Hepatocyte (in vitro differentiated cells): ENCODE data around the gene COPS6. TPM values are rescaled to one million over a fixed set of nuclear protein-coding genes. Genes with fewer than 3 reads are reported as not detected.

Experiments
- DNase-seq: peaks from one replicate; pipeline ENCODE4 v3.0.0-alpha.2; 2016; ENCODE audit warnings: low spot score
- H2AFZ ChIP-seq: fragments of 200-600 bp; sonication (generic); 2 replicates; pipeline ENCODE4 v1.6.0; 2016; ENCODE audit warnings: antibody characterized with exemption, mild to moderate bottlenecking
- H3K27ac ChIP-seq: fragments of 200-600 bp; sonication (generic); 2 replicates; pipeline ENCODE4 v1.5.1; 2016; ENCODE audit warnings: mild to moderate bottlenecking
- H3K27me3 ChIP-seq: fragments of 200-600 bp; sonication (generic); 2 replicates; pipeline ENCODE4 v1.6.1; 2016
- H3K36me3 ChIP-seq: fragments of 200-600 bp; sonication (generic); replicated peaks from 2 replicates; pipeline ENCODE4 v1.5.1; 2016; ENCODE audit warnings: low read depth; ENCODE audit not compliant: insufficient read depth
- H3K4me1 ChIP-seq: fragments of 200-600 bp; sonication (generic); 2 replicates; pipeline ENCODE4 v1.5.1; 2016; ENCODE audit warnings: mild to moderate bottlenecking, moderate library complexity; ENCODE audit not compliant: insufficient read depth
- H3K4me2 ChIP-seq: fragments of 200-600 bp; sonication (generic); 2 replicates; pipeline ENCODE4 v1.6.0; 2016
- H3K4me3 ChIP-seq: fragments of 200-600 bp; sonication (generic); 2 replicates; pipeline ENCODE4 v1.5.1; 2016; ENCODE audit warnings: mild to moderate bottlenecking
- H3K79me2 ChIP-seq: fragments of 200-600 bp; sonication (generic); 2 replicates; pipeline ENCODE4 v1.6.0; 2017; ENCODE audit warnings: mild to moderate bottlenecking
- H3K9me2 ChIP-seq: fragments of 200-600 bp; sonication (generic); replicated peaks from 2 replicates; pipeline ENCODE4 v1.6.0; 2017; ENCODE audit warnings: mild to moderate bottlenecking; ENCODE audit not compliant: insufficient read depth
- H3K9me3 ChIP-seq: fragments of 200-600 bp; sonication (generic); 2 replicates; pipeline ENCODE4 v1.5.1; 2016; ENCODE audit warnings: low read depth, mild to moderate bottlenecking
- H4K20me1 ChIP-seq: fragments of 200-600 bp; sonication (generic); 2 replicates; pipeline ENCODE4 v1.6.0; 2016; ENCODE audit warnings: mild to moderate bottlenecking; ENCODE audit not compliant: insufficient read depth, poor library complexity, severe bottlenecking
- EZH2 ChIP-seq: fragments of 200-600 bp; sonication (generic); IDR thresholded peaks from 2 replicates; pipeline ENCODE4 v1.6.1; 2016; ENCODE audit warnings: antibody characterized with exemption, mild to moderate bottlenecking, borderline replicate concordance
- EZH2phosphoT487 ChIP-seq: fragments of 200-600 bp; sonication (generic); IDR thresholded peaks from one replicate; pipeline ENCODE4 v1.6.1; 2018; ENCODE audit warnings: antibody characterized with exemption, mild to moderate bottlenecking, low read depth, moderate library complexity; ENCODE audit not compliant: unreplicated experiment, severe bottlenecking
- WGBS: methylation state at CpG from one replicate; pipeline ENCODE4 v1.1.6; 2016; ENCODE audit warnings: low lambda C conversion rate; ENCODE audit errors: missing lambda C conversion rate; 5-methylcytosine and 5-hydroxymethylcytosine counted together
- polyA plus RNA-seq: library from polyadenylated mRNA; unstranded; fragments of >200 nt; fragmentation: Nextera tagmentation; extraction: Ambion mirVana; gene quantifications from 2 replicates; pipeline ENCODE4 v1.2.1, GENCODE V29; 2016
- total RNA-seq: library from RNA; depleted of rRNA; stranded (reverse); fragments of >200 nt; gene quantifications from 2 replicates; pipeline ENCODE4 v1.2.3, GENCODE V29; 2014
- TF ChIP-seq, protein P1 (sequence below): fragments of 200-600 bp; sonication (generic); IDR thresholded peaks from 2 replicates; pipeline ENCODE4 v1.5.1; 2016; ENCODE audit warnings: antibody characterized with exemption, mild to moderate bottlenecking; ENCODE audit not compliant: poor library complexity

COPS6 gene
- total and polyA plus RNA-seq, 2 experiments from 2014 or later: 41.9 to 163 TPM

DNA sequence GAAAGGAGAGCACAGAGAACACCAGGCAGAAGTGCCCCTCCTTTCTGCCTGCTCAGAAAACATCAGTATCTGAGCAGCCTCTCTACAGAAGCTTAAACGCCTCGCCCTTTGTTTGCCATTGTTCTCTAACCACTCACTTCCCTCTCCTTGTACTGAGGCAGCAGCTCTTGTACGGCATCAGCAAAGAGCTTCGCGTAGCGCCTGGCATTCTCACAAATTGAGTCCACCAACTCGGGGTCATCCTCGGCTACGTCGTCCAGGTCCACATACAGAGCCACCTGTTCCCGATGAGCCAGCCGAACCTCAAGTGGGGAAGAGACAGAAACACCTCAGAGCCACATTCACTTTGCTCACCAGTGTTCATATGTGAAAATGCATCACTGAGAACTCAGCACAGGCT, 10.7 kb downstream of the COPS6 start:
- Histone ChIP-seq H3K4me3 (peak overlapping the region; percentile 70), H2AFZ (no peak overlapping the region), H3K36me3 (no peaks in the 10 kb centered on the region), H3K9me3 (no peaks in the 10 kb centered on the region), H4K20me1 (peaks cover 2% of the 10 kb centered on the region), H3K27me3 (no peaks in the 10 kb centered on the region), H3K27ac (peak overlapping the region; percentile 30), H3K4me2 (peak overlapping the region; percentile 88), H3K4me1 (peaks cover 10% of the 10 kb centered on the region), H3K79me2 (peaks cover 49% of the 10 kb centered on the region), H3K9me2 (no peaks in the 10 kb centered on the region)
- DNase-seq: no peak
- 79% methylated on average over 12 of the region's 12 CpGs for WGBS
- no peak for TF ChIP-seq EZH2phosphoT487
- TF ChIP-seq, protein P1, sequence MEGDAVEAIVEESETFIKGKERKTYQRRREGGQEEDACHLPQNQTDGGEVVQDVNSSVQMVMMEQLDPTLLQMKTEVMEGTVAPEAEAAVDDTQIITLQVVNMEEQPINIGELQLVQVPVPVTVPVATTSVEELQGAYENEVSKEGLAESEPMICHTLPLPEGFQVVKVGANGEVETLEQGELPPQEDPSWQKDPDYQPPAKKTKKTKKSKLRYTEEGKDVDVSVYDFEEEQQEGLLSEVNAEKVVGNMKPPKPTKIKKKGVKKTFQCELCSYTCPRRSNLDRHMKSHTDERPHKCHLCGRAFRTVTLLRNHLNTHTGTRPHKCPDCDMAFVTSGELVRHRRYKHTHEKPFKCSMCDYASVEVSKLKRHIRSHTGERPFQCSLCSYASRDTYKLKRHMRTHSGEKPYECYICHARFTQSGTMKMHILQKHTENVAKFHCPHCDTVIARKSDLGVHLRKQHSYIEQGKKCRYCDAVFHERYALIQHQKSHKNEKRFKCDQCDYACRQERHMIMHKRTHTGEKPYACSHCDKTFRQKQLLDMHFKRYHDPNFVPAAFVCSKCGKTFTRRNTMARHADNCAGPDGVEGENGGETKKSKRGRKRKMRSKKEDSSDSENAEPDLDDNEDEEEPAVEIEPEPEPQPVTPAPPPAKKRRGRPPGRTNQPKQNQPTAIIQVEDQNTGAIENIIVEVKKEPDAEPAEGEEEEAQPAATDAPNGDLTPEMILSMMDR: no peak
- no peak for TF ChIP-seq EZH2

DNA sequence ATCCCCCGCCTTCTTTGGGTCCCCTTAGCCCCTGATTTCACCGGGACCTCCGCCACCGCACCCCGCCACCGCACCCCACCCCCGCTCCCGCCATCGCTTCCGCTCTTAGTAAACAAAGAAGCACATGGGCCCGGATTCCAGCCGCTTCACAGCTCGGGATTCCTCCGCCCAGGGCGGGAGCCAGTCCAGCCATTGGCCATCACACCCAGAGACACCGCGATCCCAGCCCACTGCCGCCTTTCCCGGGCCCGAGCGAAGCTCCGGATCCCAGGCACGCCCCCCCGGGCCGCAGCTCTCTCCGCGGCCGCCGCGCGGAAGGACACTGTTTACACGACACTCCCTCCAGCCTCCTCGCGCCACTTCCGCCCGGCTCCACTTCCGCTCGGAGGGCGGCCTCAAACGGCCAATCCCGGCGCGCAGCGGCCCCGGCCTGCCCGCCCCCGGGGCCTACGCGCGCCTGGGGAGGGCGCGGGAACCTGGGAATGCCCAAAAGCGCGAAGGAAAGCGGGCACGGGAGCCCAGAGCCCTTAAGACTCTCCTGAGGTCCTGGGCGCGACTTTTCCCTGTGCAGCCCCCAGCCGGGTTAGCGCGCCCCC, 11.7 kb downstream of the COPS6 start:
- H2AFZ ChIP-seq: peak overlapping the region; percentile 45
- H3K79me2 ChIP-seq: peaks cover 49% of the 10 kb centered on the region
- H3K4me3 ChIP-seq: peak overlapping the region; percentile 70
- DNase-seq: peak; percentile 97
- TF ChIP-seq, protein P1: no peak
- TF ChIP-seq EZH2phosphoT487: no peak
- TF ChIP-seq EZH2: no peak
- H4K20me1 ChIP-seq: no peaks in the 10 kb centered on the region
- no peaks in the 10 kb centered on the region for H3K27me3 ChIP-seq
- H3K4me1 ChIP-seq: peaks cover 10% of the 10 kb centered on the region
- no peaks in the 10 kb centered on the region for H3K9me3 ChIP-seq
- H3K9me2 ChIP-seq: no peaks in the 10 kb centered on the region
- H3K27ac ChIP-seq: peak overlapping the region; percentile 30
- H3K36me3 ChIP-seq: no peaks in the 10 kb centered on the region
- WGBS: under 1% methylated on average over 39 of the region's 61 CpGs
- H3K4me2 ChIP-seq: peak overlapping the region; percentile 88

DNA sequence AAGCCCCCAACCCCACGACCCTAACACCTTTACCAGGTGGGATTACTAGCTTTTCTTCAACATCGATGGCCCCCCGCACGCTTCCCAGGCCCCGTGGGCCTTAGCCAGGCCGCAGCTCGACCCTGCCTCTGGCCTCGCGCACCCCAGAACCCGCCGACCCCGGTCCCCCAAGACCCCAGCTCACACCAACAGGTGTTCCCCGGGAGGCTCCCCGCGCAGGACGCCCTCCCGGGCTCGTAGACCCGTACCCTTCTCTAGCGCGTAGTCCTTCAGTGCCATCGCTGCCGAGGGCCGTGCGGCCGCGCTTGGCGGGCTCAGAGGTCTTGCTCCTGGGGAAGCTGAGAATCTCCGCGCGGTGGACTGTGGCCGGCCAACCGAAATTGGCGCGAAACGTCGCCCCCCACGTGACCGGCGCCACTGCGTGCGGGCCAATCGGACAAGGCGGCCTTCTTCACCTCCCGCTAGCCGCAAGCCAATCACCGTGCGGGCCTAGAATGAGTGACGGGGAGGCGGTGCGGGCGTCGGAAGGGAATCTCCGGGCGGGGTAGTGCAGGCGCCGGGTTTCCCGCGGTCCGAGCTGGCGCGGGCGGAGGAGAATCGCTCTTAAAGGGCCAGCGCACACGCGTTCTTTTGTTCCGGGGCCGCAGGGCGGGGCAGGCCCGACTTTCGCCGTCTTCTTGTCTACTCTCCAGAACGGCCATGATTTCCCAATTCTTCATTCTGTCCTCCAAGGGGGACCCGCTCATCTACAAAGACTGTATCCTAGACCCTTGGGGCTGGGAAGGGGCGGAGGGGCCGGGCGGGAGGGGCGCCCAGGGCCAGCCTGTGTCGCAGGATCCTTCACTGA, 12.5 kb downstream of the COPS6 start, which contains the start of the genes AP4M1 and MCM7:
Gene AP4M1 (plus strand): TSS at position 628 of the 847 bp plus-strand sequence. CDS start 72 bp downstream, at position 700.
Gene MCM7 (minus strand): TSS at position 382 of the 847 bp plus-strand sequence. CDS start 103 bp downstream, at position 279.
- H3K4me3 ChIP-seq: peak within 1 kb of the TSS; percentile 70
- TF ChIP-seq EZH2 (no peak), EZH2phosphoT487 (no peak)
- peak within 1 kb of the TSS; percentile 88 for H3K4me2 ChIP-seq
- peaks cover 47% of the 10 kb centered on the region for H3K79me2 ChIP-seq
- peak; percentile 99 for DNase-seq
- peak within 1 kb of the TSS; percentile 45 for H2AFZ ChIP-seq
- no peaks in the 10 kb centered on the region for H3K36me3 ChIP-seq
- peaks cover 10% of the 10 kb centered on the region for H3K4me1 ChIP-seq
- H3K9me2 ChIP-seq: no peaks in the 10 kb centered on the region
- no peaks in the 10 kb centered on the region for H4K20me1 ChIP-seq
- no peaks in the 10 kb centered on the region for H3K9me3 ChIP-seq
- 1% methylated on average over 66 of the region's 80 CpGs for WGBS
- no peaks in the 10 kb centered on the region for H3K27me3 ChIP-seq
- peak within 1 kb of the TSS; percentile 98 for H3K27ac ChIP-seq
